NCI-H1417 (cell line): ENCODE results near the gene OTUD4.
"Not testable (repeated sequence)": the region's sequence is repeated elsewhere in the genome, so short reads cannot be mapped to it uniquely, and the experiment has no call there.

Source experiments
- DNase-seq, 3 experiments: peaks; one replicate each; lab custom pipeline; 2025; lab: John Stamatoyannopoulos, UW

Gene OTUD4

DNA sequence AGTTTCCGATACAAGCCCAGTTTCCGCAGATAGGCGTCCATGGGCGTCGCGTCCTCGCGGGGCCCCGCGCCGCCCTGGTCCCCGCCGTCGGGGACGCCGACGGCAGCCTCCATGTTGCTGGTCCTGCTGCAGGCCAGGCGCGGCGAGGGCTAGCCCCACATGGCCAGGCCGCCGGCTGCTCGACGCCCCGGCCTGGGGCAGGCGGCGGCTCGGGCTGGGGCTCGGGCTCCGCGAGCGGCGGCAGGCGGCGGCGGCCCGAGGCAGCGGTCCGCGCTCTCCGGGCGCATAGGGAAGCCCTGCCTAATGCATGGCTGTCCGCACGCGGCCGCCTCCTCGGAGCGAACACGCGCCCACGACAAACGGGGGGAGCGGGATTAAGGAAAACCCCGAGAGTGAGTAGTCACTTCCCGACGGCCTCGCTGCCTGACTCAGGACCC is 510 bp downstream of the OTUD4 start:
- DNase-seq, result peak in 2 of 3 experiments; percentile 8 to 77

DNA sequence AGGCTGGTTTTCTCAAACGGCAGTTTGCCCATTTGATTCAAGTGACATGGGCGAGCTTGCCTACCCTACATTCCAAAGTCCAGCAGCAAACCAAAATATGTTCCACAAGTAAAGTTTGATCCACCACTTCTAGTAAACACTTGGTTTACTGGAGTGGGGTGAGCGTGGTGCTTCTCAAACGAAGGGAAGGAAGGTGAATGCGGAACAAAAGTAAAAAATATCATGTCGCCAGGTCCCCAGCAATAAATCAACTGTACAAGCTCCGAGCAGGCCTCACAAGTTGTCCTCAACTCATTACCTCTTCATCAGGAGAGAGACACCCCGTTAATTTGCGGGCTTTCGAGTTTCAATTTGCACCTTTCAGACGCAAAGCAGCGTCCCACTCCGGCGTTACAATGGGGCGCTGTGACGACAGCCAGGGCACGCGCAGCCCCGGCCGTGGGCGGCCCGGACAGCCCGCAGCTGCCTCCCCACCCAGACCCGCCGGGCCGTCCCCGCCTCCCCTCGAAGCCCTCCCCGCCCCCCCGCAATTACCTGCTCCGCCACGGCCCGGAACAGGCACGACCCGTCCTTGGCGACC is 1.0 kb downstream of the OTUD4 start:
- peak; percentile 22 to 74 (median 67) for DNase-seq

DNA sequence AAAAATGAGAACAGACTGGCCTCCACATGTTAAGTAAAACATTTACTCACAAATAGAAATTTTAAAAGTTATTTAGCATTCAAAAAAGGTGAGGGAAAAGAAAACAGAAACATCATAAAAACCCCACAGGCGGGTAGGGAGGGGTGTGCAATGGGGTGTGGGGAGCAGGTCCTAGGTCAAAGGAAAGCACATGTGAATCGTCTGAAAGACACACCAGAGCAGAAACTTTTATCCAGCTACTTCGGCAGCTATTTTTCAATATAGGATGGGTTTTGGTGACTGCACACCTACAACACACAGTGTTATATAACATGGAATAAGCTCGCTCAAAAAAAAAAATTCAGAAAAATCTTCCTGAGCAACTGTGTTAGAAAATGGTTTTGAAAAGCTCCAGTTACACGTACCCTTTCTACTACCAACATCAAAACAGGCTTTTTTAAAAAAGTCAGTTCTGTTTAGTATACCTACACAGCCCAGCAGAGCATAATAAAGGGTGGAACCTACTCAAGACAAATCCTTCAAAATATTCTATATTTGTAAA is 1.6 kb downstream of the OTUD4 start:
- DNase-seq, result peak in 1 of 3 experiments; percentile 37

DNA sequence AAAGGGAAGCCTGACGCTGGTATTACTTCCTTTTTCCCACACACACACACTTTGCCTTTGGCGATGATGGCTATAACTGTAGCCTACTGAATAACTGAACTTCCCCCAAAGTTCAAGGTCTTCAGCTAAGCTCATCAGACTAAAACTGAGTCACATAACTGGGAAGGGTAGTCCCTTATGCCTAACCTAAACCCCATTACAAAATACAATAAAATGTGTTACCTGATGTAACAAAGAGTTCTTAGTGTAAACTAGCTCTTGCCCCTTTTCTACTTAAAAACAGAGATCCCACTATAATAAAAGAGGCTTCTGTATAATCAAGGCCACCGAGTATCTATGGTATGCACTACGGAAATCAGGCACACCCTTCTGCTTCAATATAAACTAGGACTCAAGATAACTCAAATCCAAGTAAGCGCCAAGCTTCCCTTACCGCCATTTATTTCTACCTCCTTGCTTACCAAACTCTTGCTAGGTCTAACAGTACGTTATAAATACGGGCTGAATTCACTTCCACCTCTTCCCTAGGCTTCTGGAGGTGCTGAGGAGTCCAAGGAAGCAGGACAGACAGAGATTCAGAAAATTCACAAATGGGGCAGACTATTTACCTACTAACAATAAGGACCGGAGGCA is 2.4 kb downstream of the OTUD4 start:
- DNase-seq, result peak in 1 of 3 experiments; percentile 18

DNA sequence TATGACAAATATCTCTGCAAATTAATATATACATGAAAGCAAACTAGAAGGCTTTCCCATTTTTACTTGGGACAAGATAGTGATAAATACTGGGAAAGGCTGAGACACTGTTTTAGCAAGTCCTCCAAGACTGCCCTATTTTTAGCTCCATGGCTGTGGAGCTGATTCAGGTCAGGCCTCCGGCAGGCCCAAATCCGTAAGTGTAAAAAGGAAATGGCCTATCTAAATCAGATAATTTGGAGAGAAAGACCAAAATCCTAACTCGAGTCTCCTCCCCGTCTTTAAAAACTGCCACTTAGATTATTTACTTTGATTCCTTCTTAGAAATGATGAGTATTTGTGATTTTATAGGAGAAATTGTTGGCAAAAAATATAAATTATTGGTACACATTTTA is 2.9 kb downstream of the OTUD4 start:
- DNase-seq, result no peak

DNA sequence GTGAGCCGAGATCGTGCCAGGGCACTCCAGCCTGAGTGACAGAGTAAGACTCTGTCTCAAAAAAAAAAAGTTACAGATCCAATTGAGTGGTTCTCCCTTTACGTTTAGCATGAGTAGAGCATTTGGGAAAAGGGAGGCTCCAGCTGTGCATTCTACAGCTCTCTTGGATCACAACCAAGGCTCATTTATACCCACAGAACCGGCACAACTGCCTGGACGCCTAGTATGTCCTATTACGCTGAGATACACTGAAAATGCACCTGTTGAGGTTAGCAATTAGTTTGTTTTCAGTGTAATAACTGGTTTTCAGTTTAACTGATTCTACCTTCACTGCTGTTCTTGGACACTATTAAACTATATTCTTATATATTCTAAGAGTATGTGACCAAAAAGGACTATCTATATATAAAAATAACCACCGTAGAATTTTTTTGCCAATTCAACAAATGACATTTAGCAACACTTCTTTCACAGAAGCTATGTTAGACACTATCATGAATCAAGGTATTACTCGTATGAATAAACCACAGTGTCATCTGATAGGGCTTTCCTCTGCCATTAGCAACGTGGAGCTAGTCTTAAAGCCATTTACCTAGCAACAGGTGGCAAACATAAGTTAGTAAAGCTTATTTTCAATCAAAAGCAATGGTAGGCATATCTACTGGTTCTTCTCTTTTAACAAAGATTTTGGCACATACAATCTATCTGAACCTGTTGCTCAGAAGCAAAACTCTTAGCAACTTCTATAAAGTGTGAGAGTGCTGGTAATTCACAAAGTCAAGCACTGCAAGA is 3.6 kb downstream of the OTUD4 start:
- DNase-seq, result peak in 2 of 3 experiments; percentile 3 to 9

DNA sequence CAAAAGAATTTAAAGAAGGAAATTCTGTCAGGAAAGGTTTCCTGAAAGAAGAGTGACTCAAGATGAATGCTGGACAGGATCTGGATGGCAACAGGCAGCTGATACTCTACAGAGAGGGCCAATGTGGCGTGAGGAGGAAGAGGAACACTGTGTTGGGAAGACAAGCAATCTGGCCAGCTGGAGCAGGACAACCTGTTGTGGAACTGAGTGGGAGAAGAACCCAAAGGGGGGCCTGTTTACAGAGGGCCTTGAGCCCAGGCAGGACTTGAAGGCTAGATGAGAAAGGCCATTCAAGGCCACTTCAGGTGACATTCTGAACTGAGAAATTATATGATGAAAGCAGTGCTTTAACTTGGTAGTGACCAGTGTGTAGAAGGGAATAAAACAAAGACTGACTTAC is 8.5 kb downstream of the OTUD4 start:
- peak in 1 of 3 experiments; percentile 13 for DNase-seq

DNA sequence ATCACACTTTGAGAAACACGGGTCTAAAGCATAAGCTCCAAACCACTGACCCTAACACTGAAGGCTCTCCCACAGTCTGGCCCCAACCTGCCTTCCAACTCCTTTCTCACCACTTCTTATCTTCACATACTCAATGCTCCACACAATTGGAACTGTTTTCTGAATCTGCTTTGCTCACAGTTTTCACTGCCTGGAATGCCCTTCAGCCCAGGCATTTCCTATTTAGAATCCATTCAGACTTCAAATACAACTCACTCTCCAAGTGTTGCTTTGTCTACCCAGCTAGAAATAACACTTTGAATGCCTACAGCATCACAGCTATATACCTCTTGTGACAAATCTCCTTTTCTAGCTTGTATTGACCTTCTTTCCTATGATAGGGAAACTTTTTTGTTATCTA is 10.2 kb downstream of the OTUD4 start:
- no peak for DNase-seq

DNA sequence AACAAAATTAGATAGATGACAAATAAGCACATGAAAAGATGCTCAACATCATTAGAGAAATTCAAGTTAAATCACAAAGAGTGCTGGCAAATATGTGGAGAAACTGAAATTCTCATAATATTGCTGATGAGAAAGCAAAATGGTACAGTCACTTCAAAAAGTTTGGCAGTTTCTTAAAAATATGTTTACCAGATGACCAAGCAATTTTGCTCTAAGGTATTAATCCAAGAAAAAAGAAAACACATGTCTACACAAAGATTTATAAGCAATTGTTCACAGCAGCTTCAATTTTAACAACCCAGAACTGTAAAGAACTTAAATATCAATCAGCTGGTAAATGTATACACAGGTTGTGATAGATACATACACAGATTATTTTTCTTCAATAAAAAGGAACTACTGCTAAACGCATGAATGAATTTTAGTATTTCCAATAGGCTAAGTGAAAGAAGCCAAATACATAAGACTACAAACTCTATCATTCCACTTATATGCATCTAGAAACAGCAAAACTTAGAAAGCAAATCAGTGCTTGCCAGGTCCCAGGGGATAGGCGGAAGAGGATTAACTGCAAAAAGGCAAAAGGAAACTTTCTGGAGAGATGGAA is 11.7 kb downstream of the OTUD4 start:
- DNase-seq, result no peak

DNA sequence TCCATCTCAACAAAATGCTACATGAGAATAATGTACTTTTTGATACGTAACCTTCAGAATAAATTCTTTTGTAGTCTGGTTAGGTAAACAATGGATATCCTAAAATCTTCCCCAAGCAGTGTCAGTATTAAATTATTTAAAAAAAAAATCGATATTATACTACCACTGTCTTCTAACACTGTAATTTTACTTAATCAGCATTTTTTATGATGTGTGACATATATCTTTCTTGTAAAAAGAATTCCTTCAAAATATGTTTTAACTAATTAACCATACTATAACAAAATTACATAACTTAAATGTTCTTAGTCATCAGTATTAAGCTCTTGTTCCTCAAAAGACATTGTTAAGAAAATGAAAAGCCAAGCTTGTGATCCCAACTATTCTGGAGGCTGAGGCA is 12.5 kb downstream of the OTUD4 start:
- no peak for DNase-seq

DNA sequence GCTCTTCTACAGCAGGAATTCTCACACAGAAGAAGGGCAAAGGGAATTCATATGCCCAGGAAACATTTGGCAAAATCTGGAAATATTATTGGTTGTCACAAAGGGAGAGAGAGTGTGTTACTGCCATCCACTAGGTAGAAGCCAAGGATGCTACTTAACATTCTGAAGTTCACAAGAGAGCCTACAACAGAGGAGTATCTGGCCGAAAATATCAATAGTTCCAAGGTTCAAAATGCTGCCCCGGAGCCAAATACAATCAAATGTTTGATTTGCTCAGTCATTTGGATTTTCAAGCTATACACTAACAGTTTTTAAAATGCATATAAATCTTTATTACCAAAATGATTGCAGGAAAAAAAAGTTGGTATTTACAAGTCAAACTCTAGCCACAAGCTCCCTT is 18.8 kb downstream of the OTUD4 start:
- no peak for DNase-seq

DNA sequence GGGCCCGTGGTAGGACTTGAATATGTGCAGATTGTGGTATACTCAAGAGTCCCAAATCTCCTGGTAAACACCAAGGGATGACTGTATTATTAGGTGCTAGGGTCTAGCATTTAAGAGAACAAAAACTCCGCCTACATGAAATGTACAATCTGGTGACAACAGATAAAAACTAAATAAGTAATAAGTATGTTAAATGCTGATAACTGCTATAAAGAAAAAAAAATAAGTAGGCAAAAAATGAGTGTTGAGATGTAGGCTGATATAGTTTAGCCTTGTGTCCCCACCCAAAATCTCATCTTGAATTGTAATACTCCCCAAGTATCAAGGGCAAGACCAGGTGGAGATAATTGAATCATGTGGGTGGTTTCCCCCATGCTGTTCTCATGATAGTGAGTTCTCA is 23.4 kb downstream of the OTUD4 start:
- no peak for DNase-seq

DNA sequence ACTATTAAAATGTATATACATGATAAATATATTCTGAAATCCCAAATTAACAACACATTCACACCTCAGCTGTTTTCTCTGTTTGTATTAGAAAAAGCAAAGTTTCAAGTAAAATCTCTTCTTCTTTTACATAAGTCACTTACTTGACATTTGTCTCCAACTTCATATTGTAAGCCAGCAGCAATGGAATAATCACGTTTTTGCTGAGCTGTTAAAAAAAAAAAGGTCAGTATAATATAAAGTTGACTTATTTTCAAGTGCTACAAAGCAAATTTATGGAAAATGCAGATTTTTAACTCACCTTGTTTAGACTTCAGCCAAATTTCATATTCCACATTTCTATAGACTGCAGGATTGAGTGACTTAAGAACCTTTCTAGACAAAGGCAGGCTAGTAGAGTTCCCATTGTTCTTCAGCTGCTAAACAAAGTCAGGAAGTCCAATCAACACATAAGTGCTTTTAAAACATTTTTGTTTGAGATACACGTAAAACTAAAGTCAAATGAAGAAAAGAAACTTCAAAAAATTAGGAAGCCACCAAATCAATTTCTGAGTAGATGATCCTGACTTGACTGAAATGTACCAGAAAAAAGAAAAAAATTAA is 25.0 kb downstream of the OTUD4 start:
- no peak for DNase-seq

DNA sequence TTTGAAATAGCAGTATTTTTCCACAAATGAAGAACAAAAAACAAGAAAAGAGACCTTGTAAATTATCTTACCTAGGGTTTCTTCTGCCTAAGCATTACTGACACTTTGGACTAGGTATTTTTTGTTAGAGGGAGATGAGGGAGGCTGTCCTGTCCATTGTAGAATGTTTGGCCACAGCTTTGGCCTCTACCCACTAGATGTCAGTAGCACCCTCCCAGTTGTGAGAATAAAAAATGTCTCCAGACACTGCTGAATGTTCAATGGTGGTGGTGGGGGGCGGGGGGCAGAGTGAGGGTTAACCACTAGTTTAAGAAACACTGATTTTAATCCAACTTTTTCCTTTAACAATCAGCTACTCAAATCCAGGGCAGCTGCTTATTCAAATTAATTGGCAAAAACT is 25.8 kb downstream of the OTUD4 start:
- peak in 2 of 3 experiments; percentile 6 to 43 for DNase-seq

DNA sequence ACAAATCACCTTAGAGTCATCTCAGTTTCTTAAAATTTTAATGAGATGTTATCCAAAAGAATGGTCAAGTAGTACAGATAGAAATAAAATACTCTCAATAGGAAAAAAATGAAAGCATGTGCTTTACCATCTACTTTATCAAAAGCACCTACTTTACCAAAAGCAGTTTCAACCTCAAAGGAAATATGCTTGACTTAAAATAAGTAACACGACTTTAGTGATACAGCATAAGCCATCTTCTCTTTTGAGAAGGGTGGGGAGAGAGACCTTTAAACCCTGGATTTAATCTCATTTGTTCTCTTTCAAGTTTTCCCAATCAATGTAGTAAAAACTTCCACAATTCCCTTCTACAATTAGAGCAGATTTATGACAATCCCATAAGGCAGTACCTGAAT is 26.5 kb downstream of the OTUD4 start:
- no peak for DNase-seq

DNA sequence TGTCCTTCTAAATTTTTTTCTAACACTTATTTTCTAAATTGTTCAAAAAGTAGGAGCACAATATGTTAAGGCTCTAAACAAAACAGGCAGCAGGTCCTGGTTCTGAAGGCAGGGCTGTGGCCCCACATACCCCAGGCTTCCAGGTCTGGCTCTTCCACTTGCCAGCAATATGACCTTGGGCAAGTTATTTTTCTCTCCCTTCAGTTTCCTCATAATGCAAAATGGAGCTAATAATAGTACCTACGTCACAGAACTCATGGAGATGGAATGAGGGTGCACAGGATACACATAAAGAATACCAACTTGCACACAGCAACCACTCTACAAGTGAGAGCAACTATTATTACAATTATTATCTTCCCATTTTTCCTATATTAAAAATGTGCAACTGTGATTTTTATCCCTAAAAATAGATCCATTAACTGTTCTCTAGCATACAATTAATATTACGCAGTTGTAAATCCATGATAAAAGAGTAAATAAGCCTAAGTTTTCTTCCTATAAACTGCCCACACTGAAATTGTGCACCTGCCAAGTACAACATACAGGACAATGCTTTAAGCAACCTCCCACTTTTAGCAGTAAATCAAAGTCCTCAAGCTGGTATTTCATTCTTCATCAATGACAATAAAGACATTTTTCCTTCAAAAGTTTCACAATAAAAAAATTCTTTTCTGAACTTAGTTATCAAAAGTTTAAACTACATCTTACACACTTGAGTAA is 27.0 kb downstream of the OTUD4 start:
- no peak for DNase-seq

DNA sequence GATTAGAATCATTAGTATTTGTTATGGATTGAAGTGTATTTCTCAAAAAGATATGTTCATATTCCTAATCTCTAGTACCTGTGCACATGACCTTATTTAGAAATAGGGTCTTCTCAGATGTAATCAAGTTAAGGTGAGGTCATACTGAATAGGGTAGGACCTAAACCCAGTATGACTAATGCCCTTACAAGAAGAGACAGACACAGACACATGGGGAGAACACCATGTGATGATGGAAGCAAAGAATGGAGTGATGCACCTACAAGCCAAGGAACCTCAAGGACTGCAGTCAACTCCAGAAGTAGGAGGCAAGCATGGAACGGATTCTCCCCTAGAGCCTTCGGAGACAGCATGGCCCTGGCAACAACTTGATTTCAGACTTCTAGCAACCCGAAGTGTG is 31.4 kb downstream of the OTUD4 start:
- DNase-seq, result no peak

DNA sequence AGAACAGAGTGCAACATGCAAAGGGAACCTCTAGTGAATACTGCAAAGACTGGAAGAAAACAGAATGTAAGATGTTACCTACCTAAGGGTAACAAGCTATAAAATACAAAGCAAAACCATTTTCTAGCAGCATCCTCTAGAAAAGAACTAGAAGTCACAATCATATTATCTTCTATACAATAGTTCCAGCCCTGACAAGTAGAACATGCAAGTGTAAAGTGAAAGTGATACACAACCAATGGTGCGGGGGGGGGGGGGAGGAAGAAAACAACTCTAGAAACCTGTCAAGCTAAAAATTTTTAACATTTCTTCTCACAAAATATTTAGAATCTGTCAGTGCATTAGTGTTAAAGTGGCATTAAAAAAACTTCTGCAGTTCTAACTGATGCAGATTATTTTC is 44.2 kb downstream of the OTUD4 start:
- DNase-seq, result not testable (repeated sequence)

DNA sequence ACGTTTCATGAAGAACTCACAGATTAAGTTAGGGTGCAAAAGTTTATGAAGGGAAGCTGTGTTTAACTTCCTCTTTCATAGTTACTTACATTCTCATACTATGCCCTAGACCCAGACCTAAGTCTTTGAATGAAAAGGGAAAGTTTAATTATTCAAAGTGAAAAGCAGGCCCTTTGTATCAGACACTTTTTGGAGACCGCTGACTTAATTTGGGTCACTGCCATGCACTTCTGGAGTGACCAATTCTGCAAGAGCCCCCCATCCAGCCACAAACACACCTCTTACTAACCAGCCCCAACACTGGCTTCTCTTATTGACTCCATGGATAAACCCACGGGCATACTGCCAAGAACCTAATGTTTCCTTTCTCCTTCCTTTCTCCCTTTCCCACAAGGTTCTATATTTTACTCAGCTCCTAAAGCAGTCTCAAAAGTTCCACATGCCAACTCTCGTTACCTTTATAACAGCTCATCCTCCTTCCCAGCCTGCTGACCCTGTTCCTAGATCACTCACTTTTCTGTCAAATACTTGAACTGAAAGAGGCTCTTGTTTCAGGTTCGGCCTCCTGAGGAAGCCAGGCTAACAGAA is 47.8 kb downstream of the OTUD4 start:
- no peak for DNase-seq

DNA sequence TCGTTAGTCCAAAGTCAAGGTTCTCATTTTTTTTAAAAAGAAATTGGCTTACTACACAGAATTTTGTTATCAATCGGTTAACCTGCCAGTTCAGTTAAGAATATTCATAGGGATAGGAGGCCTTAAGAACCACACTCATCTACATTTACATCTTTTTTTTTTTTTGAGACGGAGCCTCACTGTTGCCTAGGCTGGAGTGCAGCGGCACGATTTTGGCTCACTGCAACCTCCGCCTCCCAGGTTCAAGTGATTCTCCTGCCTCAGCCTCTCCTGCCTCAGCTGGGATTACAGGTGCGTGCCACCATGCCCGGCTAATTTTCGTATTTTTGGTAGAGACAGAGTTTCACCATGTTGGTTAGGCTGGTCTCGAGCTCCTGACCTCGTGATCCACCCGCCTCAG is 48.5 kb downstream of the OTUD4 start:
- DNase-seq, result no peak

DNA sequence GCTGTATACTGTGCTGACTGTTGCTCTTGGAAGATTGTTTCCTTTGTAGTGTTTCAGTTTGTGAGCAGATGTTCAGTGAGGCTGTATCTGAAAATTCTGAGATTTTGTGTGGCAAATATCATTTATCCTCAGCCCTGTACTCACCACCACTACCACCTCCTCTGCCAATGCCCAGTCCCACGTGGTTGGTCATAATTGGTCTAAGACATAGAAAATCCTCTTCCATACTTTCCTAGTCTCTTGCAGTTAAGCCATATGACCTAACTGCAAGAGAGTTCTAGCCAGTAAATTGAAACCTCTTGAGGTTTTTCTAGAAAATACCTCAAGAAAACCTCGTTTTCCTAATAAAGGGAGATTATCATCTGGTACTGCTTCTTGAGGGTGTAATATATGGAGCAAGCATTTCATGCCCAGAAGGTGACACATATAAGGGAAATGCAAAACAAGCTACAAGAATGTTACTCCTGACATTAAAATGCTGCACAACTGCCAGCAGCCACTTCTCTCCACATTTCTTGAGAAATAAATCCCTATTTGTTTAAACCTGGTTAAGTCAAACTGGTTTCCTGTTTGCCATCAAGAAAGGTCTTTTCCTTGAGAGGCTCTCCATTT is 49.5 kb downstream of the OTUD4 start:
- DNase-seq, result no peak
